Measurements from ENCODE around the gene NOX3.

GRCh38 chr6:155434829-155435423, 20.7 kb downstream of the NOX3 start:
- TF ChIP-seq CTCF (conservative IDR thresholded peaks at IDR 0.05; ENCODE audit: low read depth in 2 of 2) (no peak), EZH2phosphoT487 (IDR thresholded peaks at IDR 0.05; ENCODE audit: unreplicated experiment) (no peak), ZNF114 (CRISPR knock-in tag; IDR thresholded peaks at IDR 0.05) (no peak)
